Fibroblast of lung (primary cell): ENCODE data around the gene GPR34. TPM values are rescaled to one million over a fixed set of nuclear protein-coding genes. Genes with fewer than 3 reads are reported as not detected.

ENCODE experiments used
- DNase-seq, 2 donors: peaks; one replicate each; pipeline versions ENCODE4 v3.0.0 to v3.0.0-alpha.2; 2010; ENCODE audit warnings: low read depth in 2 of 2
- H2AFZ ChIP-seq: 2 replicates; pipeline ENCODE4 v1.5.1; 2012; ENCODE audit warnings: low read length, control low read depth, inconsistent platforms
- H3K27ac ChIP-seq: 2 replicates; pipeline ENCODE4 v1.5.1; 2011; ENCODE audit warnings: low read length, control low read depth; ENCODE audit not compliant: insufficient read depth
- H3K27me3 ChIP-seq: 2 replicates; pipeline ENCODE4 v1.5.1; 2011; ENCODE audit warnings: mild to moderate bottlenecking, low read length; ENCODE audit not compliant: control insufficient read depth, insufficient read depth
- H3K36me3 ChIP-seq: 2 replicates; pipeline ENCODE4 v1.5.1; 2011; ENCODE audit warnings: low read length; ENCODE audit not compliant: control insufficient read depth, insufficient read depth
- H3K4me1 ChIP-seq: 2 replicates; pipeline ENCODE4 v1.5.1; 2011; ENCODE audit warnings: low read length; ENCODE audit not compliant: control insufficient read depth, insufficient read depth; ENCODE audit errors: extremely low read depth
- H3K4me2 ChIP-seq: 2 replicates; pipeline ENCODE4 v1.5.1; 2011; ENCODE audit warnings: low read length, control low read depth; ENCODE audit not compliant: insufficient read depth; ENCODE audit errors: extremely low read depth
- H3K4me3 ChIP-seq, 4 experiments: fragments of 200-600 bp in 1 of 4; sonication (generic) in 1 of 4; replicated peaks in 1 of 4; 2 replicates each; pipeline ENCODE4 v1.5.1; 2011 to 2016; ENCODE audit warnings: low read length in 4 of 4, low read depth in 3 of 4, mild to moderate bottlenecking in 3 of 4, control low read depth in 2 of 4, inconsistent platforms in 1 of 4, mixed read lengths in 1 of 4; ENCODE audit not compliant: insufficient read depth in 1 of 4; ENCODE audit errors: control extremely low read depth in 1 of 4
- H3K79me2 ChIP-seq: 2 replicates; pipeline ENCODE4 v1.5.1; 2012; ENCODE audit warnings: mild to moderate bottlenecking, low read length, inconsistent platforms; ENCODE audit not compliant: control insufficient read depth, insufficient read depth
- H3K9ac ChIP-seq: 2 replicates; pipeline ENCODE4 v1.5.1; 2011; ENCODE audit warnings: mild to moderate bottlenecking, low read length, control low read depth; ENCODE audit not compliant: insufficient read depth
- H3K9me3 ChIP-seq: 2 replicates; pipeline ENCODE4 v1.5.1; 2012; ENCODE audit warnings: low read depth, low read length; ENCODE audit not compliant: control insufficient read depth, insufficient read depth
- H4K20me1 ChIP-seq: 2 replicates; pipeline ENCODE4 v1.5.1; 2011; ENCODE audit warnings: low read length; ENCODE audit not compliant: control insufficient read depth, insufficient read depth; ENCODE audit errors: extremely low read depth
- CTCF ChIP-seq, 2 donors: IDR thresholded peaks in 1 of 2; conservative IDR thresholded peaks in 1 of 2; 1 replicate in 1 of 2; 2 replicates in 1 of 2; pipeline ENCODE4 v1.5.1; 2011 to 2012; ENCODE audit warnings: low read length in 2 of 2, control low read depth in 1 of 2, inconsistent platforms in 1 of 2, low read depth in 1 of 2, mild to moderate bottlenecking in 1 of 2
- EZH2 ChIP-seq: IDR thresholded peaks from 2 replicates; pipeline ENCODE4 v1.5.1; 2012; ENCODE audit warnings: low read length, control low read depth, mild to moderate bottlenecking; ENCODE audit errors: missing control alignments
- polyA plus RNA-seq, 2 donors: library from polyadenylated mRNA; depleted of rRNA in 1 of 2; stranded (reverse) in 1 of 2; unstranded in 1 of 2; fragments of >200 nt; gene quantifications; 2 replicates each; pipeline ENCODE4 v1.2.1, GENCODE V29; 2011 to 2012; ENCODE audit warnings: missing spikeins in 1 of 2
- total RNA-seq: library from RNA; depleted of rRNA; stranded (reverse); fragments of >200 nt; gene quantifications from 2 replicates; pipeline ENCODE4 v1.2.1, GENCODE V29; 2014

The GPR34 gene
- total and polyA plus RNA-seq, 2 donors (not counting 1 experiment from before 2014, with no cell fraction given): not detected

GRCh38 chrX:41730081-41730480 lies 41.3 kb downstream of the GPR34 start:
- Histone ChIP-seq H3K36me3 (no peaks in the 10 kb centered on the region), H3K9ac (no peak overlapping the region), H3K27ac (no peak overlapping the region), H3K4me2 (no peak overlapping the region), H3K4me1 (no peaks in the 10 kb centered on the region), H2AFZ (no peak overlapping the region), H3K4me3 (no peak overlapping the region), H4K20me1 (no peaks in the 10 kb centered on the region), H3K79me2 (no peaks in the 10 kb centered on the region), H3K27me3 (no peaks in the 10 kb centered on the region), H3K9me3 (no peaks in the 10 kb centered on the region)
- DNase-seq: peak; percentile 3 to 59
- no peak for TF ChIP-seq EZH2
- no peak for TF ChIP-seq CTCF (conservative IDR thresholded peaks at IDR 0.05 in 1 of 2, IDR thresholded peaks at IDR 0.05 in 1 of 2; ENCODE audit: low read depth in 1 of 2, low read length in 2 of 2)

- no peaks in the 10 kb centered on the region for H3K4me1 ChIP-seq
- DNase-seq: no peak
- no peak overlapping the region for H2AFZ ChIP-seq
- H3K9me3 ChIP-seq: no peaks in the 10 kb centered on the region
- no peak overlapping the region for H3K27ac ChIP-seq
- H4K20me1 ChIP-seq: no peaks in the 10 kb centered on the region
- H3K27me3 ChIP-seq: no peaks in the 10 kb centered on the region
- H3K9ac ChIP-seq: no peak overlapping the region
- H3K79me2 ChIP-seq: no peaks in the 10 kb centered on the region
- no peak for TF ChIP-seq CTCF (conservative IDR thresholded peaks at IDR 0.05 in 1 of 2, IDR thresholded peaks at IDR 0.05 in 1 of 2; ENCODE audit: low read depth in 1 of 2, low read length in 2 of 2)
- no peak for TF ChIP-seq EZH2
- H3K4me3 ChIP-seq: no peak overlapping the region
- no peak overlapping the region for H3K4me2 ChIP-seq
- no peaks in the 10 kb centered on the region for H3K36me3 ChIP-seq
Measured at GRCh38 chrX:41732260-41732659, 43.5 kb downstream of the GPR34 start.

- Histone ChIP-seq H3K79me2 (no peaks in the 10 kb centered on the region), H4K20me1 (no peaks in the 10 kb centered on the region), H3K4me1 (no peaks in the 10 kb centered on the region), H3K36me3 (no peaks in the 10 kb centered on the region), H3K27ac (no peak overlapping the region), H3K9ac (no peak overlapping the region), H2AFZ (no peak overlapping the region), H3K27me3 (no peaks in the 10 kb centered on the region), H3K4me3 (no peak overlapping the region), H3K4me2 (no peak overlapping the region), H3K9me3 (no peaks in the 10 kb centered on the region)
- DNase-seq: no peak
- TF ChIP-seq EZH2 (no peak), CTCF (conservative IDR thresholded peaks at IDR 0.05 in 1 of 2, IDR thresholded peaks at IDR 0.05 in 1 of 2; ENCODE audit: low read depth in 1 of 2, low read length in 2 of 2) (no peak)
Measured at GRCh38 chrX:41733939-41734338, 45.2 kb downstream of the GPR34 start.
